Cerebellar cortex (tissue), 1 donor: ENCODE results near the gene VPS11.
A peak's percentile ranks its signal among the peaks of the same experiment; 100 is the strongest.

ENCODE experiments used
- DNase-seq: peaks from one replicate; pipeline ENCODE4 v3.0.0-alpha.2; 2015; ENCODE audit warnings: low spot score

Gene VPS11

GRCh38 chr11:119121008-119121810 lies 53.6 kb downstream of the VPS11 start, which contains the start of gene HINFP:
Gene HINFP (plus strand): TSS chr11:119121580. CDS start chr11:119126945, 5,365 bp downstream.
- DNase-seq: peak; percentile 100

- DNase-seq: no peak
Observed at GRCh38 chr11:119121811-119122124, 54.1 kb downstream of the VPS11 start.

- no peak for DNase-seq
Observed at GRCh38 chr11:119125821-119126220, 58.2 kb downstream of the VPS11 start.

GRCh38 chr11:119126675-119127268 lies 59.2 kb downstream of the VPS11 start:
- no peak for DNase-seq

GRCh38 chr11:119130662-119131061 lies 63.0 kb downstream of the VPS11 start:
- no peak for DNase-seq
